ENCODE data around the gene POC5. TPM values are rescaled to one million over a fixed set of nuclear protein-coding genes. Genes with fewer than 3 reads are reported as not detected.

The POC5 gene
- total RNA-seq = 10 to 100 TPM in 3 of 4 donors, 1 to 10 TPM in 1; 8.8 to 47.6 (median 27.8) TPM

- Histone ChIP-seq H3K27ac (peak within 1 kb of the TSS; percentile 78 to 87), H3K4me1 (no peaks in the 10 kb centered on the region), H3K9me3 (no peaks in the 10 kb centered on the region), H3K27me3 (no peaks in the 10 kb centered on the region), H3K36me3 (no peaks in the 10 kb centered on the region), H3K4me3 (peak within 1 kb of the TSS; percentile 73 to 88)
- intact Hi-C loops (cut with DNase I; ENCODE audit: low total_unique reads) = no loop called here
- peak; percentile 97 to 99 for DNase-seq
- peak in 1 of 4 experiments; percentile 6 for TF ChIP-seq CTCF (IDR thresholded peaks at IDR 0.05)
- peak; percentile 35 to 57 for TF ChIP-seq POLR2A (IDR thresholded peaks at IDR 0.05)
Measured at GRCh38 chr5:75717082-75717922, at the start of gene POC5. Gene POC5, minus strand, starts transcription at chr5:75717437. Its CDS starts 4,500 bp downstream, at chr5:75712937.

GRCh38 chr5:75758116-75758515 is 40.9 kb upstream of the POC5 start:
- Histone ChIP-seq H3K27ac (no peak overlapping the region), H3K9me3 (no peaks in the 10 kb centered on the region), H3K27me3 (no peaks in the 10 kb centered on the region), H3K4me3 (no peak overlapping the region), H3K4me1 (no peaks in the 10 kb centered on the region), H3K36me3 (no peaks in the 10 kb centered on the region)
- no peak for DNase-seq
- intact Hi-C loops (cut with DNase I; ENCODE audit: low total_unique reads) = no loop called here
- TF ChIP-seq POLR2A (IDR thresholded peaks at IDR 0.05) (no peak), CTCF (IDR thresholded peaks at IDR 0.05) (no peak)

GRCh38 chr5:75756981-75757380 is 39.7 kb upstream of the POC5 start:
- TF ChIP-seq CTCF (IDR thresholded peaks at IDR 0.05) = no peak
- no peak for TF ChIP-seq POLR2A (IDR thresholded peaks at IDR 0.05)
- H3K4me1 ChIP-seq = no peaks in the 10 kb centered on the region
- intact Hi-C loops (cut with DNase I; ENCODE audit: low total_unique reads) = no loop called here

GRCh38 chr5:75756211-75756610 is 39.0 kb upstream of the POC5 start:
- no peak for DNase-seq
- no peak overlapping the region for H3K4me3 ChIP-seq
- intact Hi-C loops (cut with DNase I; ENCODE audit: low total_unique reads) = no loop called here
- no peaks in the 10 kb centered on the region for H3K27me3 ChIP-seq
- no peaks in the 10 kb centered on the region for H3K36me3 ChIP-seq
- H3K27ac ChIP-seq = no peak overlapping the region
- no peak for TF ChIP-seq POLR2A (IDR thresholded peaks at IDR 0.05)
- no peak for TF ChIP-seq CTCF (IDR thresholded peaks at IDR 0.05)
- no peaks in the 10 kb centered on the region for H3K4me1 ChIP-seq
- H3K9me3 ChIP-seq = no peaks in the 10 kb centered on the region

More at GRCh38 chr5:75756981-75757380, 39.7 kb upstream of the POC5 start:
- no peak overlapping the region for H3K4me3 ChIP-seq
- H3K9me3 ChIP-seq = no peaks in the 10 kb centered on the region
- no peaks in the 10 kb centered on the region for H3K36me3 ChIP-seq
- no peak overlapping the region for H3K27ac ChIP-seq
- H3K27me3 ChIP-seq = no peaks in the 10 kb centered on the region
- no peak for DNase-seq

- Histone ChIP-seq H3K27me3 (no peaks in the 10 kb centered on the region), H3K27ac (no peak overlapping the region), H3K4me3 (no peak overlapping the region), H3K36me3 (no peaks in the 10 kb centered on the region), H3K9me3 (no peaks in the 10 kb centered on the region), H3K4me1 (no peaks in the 10 kb centered on the region)
- intact Hi-C loops (cut with DNase I; ENCODE audit: low total_unique reads) = no loop called here
- TF ChIP-seq CTCF (IDR thresholded peaks at IDR 0.05) (no peak), POLR2A (IDR thresholded peaks at IDR 0.05) (no peak)
- no peak for DNase-seq
Measured at GRCh38 chr5:75753182-75753581, 35.9 kb upstream of the POC5 start.
